Heart right ventricle (tissue), 16 donors: ENCODE data around the gene WDR91. TPM values are rescaled to one million over a fixed set of nuclear protein-coding genes. Genes with fewer than 3 reads are reported as not detected.

ENCODE experiments used
- ATAC-seq, 8 donors: fragments of 200-7000 bp; cut with Tn5 transposase; one replicate each; pipeline ENCODE4 v1.9.1; 2020; ENCODE audit warnings: mild to moderate bottlenecking in 8 of 8, moderate library complexity in 8 of 8, moderate number of reproducible peaks in 1 of 8
- DNase-seq, 2 donors: peaks; one replicate each; pipeline ENCODE4 v3.0.0-alpha.2; 2020
- H3K27ac ChIP-seq, 10 donors: fragments of 200-600 bp; sonication (generic) in 2 of 10; one replicate each; pipeline versions ENCODE4 v1.5.0 to v1.8.0; 2020 to 2022; ENCODE audit warnings: mild to moderate bottlenecking in 3 of 10
- H3K27me3 ChIP-seq, 7 donors: fragments of 200-600 bp; one replicate each; pipeline ENCODE4 v1.8.0; 2021 to 2022; ENCODE audit warnings: mild to moderate bottlenecking in 2 of 7
- H3K36me3 ChIP-seq, 9 donors: fragments of 200-600 bp; sonication (generic) in 1 of 9; one replicate each; pipeline versions ENCODE4 v1.5.0 to v1.8.0; 2020 to 2022; ENCODE audit warnings: mild to moderate bottlenecking in 2 of 9
- H3K4me1 ChIP-seq, 9 donors: fragments of 200-600 bp; sonication (generic) in 1 of 9; one replicate each; pipeline versions ENCODE4 v1.5.0 to v1.8.0; 2020 to 2022; ENCODE audit warnings: mild to moderate bottlenecking in 4 of 9
- H3K4me3 ChIP-seq, 10 donors: fragments of 200-600 bp; sonication (generic) in 2 of 10; one replicate each; pipeline versions ENCODE4 v1.5.0 to v1.8.0; 2020 to 2022; ENCODE audit warnings: mild to moderate bottlenecking in 7 of 10, moderate library complexity in 2 of 10
- H3K9me3 ChIP-seq, 11 donors: fragments of 200-600 bp in 10 of 11; sonication (generic) in 2 of 11; one replicate each; pipeline versions ENCODE4 v1.5.0 to v1.8.0; 2013 to 2022; ENCODE audit warnings: mild to moderate bottlenecking in 2 of 11, control low read depth in 1 of 11, moderate library complexity in 1 of 11
- CTCF ChIP-seq, 9 donors: fragments of 200-600 bp; sonication (generic) in 2 of 9; IDR thresholded peaks; one replicate each; pipeline versions ENCODE4 v1.5.0 to v1.8.0; 2021 to 2022; ENCODE audit warnings: antibody characterized with exemption in 9 of 9, mild to moderate bottlenecking in 5 of 9, moderate library complexity in 1 of 9
- WGBS, 2 donors: extraction: QIAGEN DNeasy Blood & Tissue Kit; methylation state at CpG; one replicate each; pipeline ENCODE4 v1.1.7; 2013; ENCODE audit warnings: inconsistent platforms in 1 of 2; 5-methylcytosine and 5-hydroxymethylcytosine counted together
- intact Hi-C, 10 donors: fragments of 100-400 bp; cut with DNase I; formaldehyde crosslinking; loops; one replicate each; pipeline versions ENCODE4 v1.11.1 to v1.14.2; 2022
- polyA plus RNA-seq, 2 donors: library from polyadenylated mRNA; stranded (reverse); fragments of 200-250 nt; gene quantifications; one replicate each; pipeline ENCODE4 v1.2.3, GENCODE V29; 2013
- total RNA-seq, 10 donors: library from RNA; stranded (reverse); fragmentation: NEBNext Ultra II Directional in 3 of 10; extraction: Animal tissue kit (Norgen Biotek cat#: 25700) in 3 of 10; gene quantifications; one replicate each; pipeline versions ENCODE4 v1.2.1 to v1.2.4, GENCODE V29; 2021 to 2023
- donor health status: Arrhythmogenic right ventricular cardiomyopathy.
- donor health status: ischemic (EF 13 %, LVEDD 7.1; RV severe dilation, severe dysfunction).
- donor health status: healthy with polysubstance abuse.
- donor health status: DM: no; HTN: yes; CAD: no.
- donor health status: DM: no; HTN: no; CAD: no.
- donor health status: ischemic (EF 25% LVEDD 6.9; RV normal size, moderate dysfunction).
- donor health status: ischemic (EF 25% LVEDD 5.7; RV mildly dilated, moderate dysfunction).
- donor health status: healthy.
- donor health status: DM: yes; HTN: yes; CAD: no.
- donor health status: Ischemic cardiomyopathy.
- donor health status: ischemic (EF 35%, LVEDD 5.7; RV mildly dilated, moderate dysfunction).
- donor health status: nonischemic (EF 11% LVEDD 7.7; RV severe dilation, severe dysfunction).
- donor health status: DM: yes; HTN: yes; CAD: no.
- donor health status: PGD.
- donor health status: ischemic (EF 29% LVEDD 5.4; RV normal size, mild dysfunction).
- donor health status: nonischemic (EF 23%, LVEDD 6.1; RV moderate dilation, normal function).

Gene WDR91
- total and polyA plus RNA-seq, 12 donors: 3.0 to 10.4 (median 5.9) TPM

- Histone ChIP-seq H3K27me3 (no peaks in the 10 kb centered on the region), H3K27ac (no peak overlapping the region), H3K9me3 (peaks cover 0 to 36% (median 19%) of the 10 kb centered on the region in 11 donors), H3K36me3 (peaks cover 0 to 99% (median 61%) of the 10 kb centered on the region in 9 donors), H3K4me3 (no peak overlapping the region), H3K4me1 (peaks cover 0 to 14% (median 0%) of the 10 kb centered on the region in 9 donors)
- 84 to 87% methylated on average over 7 of the region's 7 CpGs for WGBS, 2 donors
- intact Hi-C loops: loop anchor here in 1 of 10 donors (10.0 kb wide), 1 partner anchor 191 kb away; no protein-coding TSS in a partner anchor
- no peak for TF ChIP-seq CTCF (IDR thresholded peaks at IDR 0.05)
- DNase-seq (no peak), ATAC-seq (no peak)
These were observed 25.7 kb downstream of the WDR91 start for GRCh38 chr7:135185471-135186260.

GRCh38 chr7:135184254-135184841, 27.0 kb downstream of the WDR91 start:
- 92 to 96% methylated on average over 5 of the region's 5 CpGs for WGBS, 2 donors
- Histone ChIP-seq H3K9me3 (peaks cover 0 to 49% (median 26%) of the 10 kb centered on the region in 11 donors), H3K36me3 (peaks cover 0 to 98% (median 61%) of the 10 kb centered on the region in 9 donors), H3K27me3 (no peaks in the 10 kb centered on the region), H3K27ac (no peak overlapping the region), H3K4me3 (no peak overlapping the region), H3K4me1 (peaks cover 0 to 5% (median 0%) of the 10 kb centered on the region in 9 donors)
- DNase-seq: no peak
- TF ChIP-seq CTCF (IDR thresholded peaks at IDR 0.05): no peak
- ATAC-seq: no peak
- intact Hi-C loops: loop anchor here in 1 of 10 donors (10.0 kb wide), 1 partner anchor 190 kb away; no protein-coding TSS in a partner anchor

GRCh38 chr7:135183478-135183877, 27.8 kb downstream of the WDR91 start:
- 96 to 98% methylated on average over 7 of the region's 7 CpGs for WGBS, 2 donors
- peaks cover 0 to 93% (median 53%) of the 10 kb centered on the region in 9 donors for H3K36me3 ChIP-seq
- ATAC-seq (no peak), DNase-seq (no peak)
- no peak for TF ChIP-seq CTCF (IDR thresholded peaks at IDR 0.05)
- intact Hi-C loops: loop anchor here in 1 of 10 donors (10.0 kb wide), 1 partner anchor 189 kb away; no protein-coding TSS in a partner anchor
- no peak overlapping the region for H3K4me3 ChIP-seq
- no peak overlapping the region for H3K27ac ChIP-seq
- H3K4me1 ChIP-seq: no peaks in the 10 kb centered on the region
- no peaks in the 10 kb centered on the region for H3K27me3 ChIP-seq
- peaks cover 0 to 54% (median 26%) of the 10 kb centered on the region in 11 donors for H3K9me3 ChIP-seq

- Histone ChIP-seq H3K4me3 (no peak overlapping the region), H3K4me1 (no peaks in the 10 kb centered on the region), H3K36me3 (peaks cover 0 to 80% (median 43%) of the 10 kb centered on the region in 9 donors), H3K9me3 (peaks cover 0 to 54% (median 26%) of the 10 kb centered on the region in 11 donors), H3K27ac (no peak overlapping the region), H3K27me3 (no peaks in the 10 kb centered on the region)
- intact Hi-C loops: loop anchor here in 1 of 10 donors (10.0 kb wide), 1 partner anchor 187 kb away; no protein-coding TSS in a partner anchor
- TF ChIP-seq CTCF (IDR thresholded peaks at IDR 0.05): no peak
- WGBS, 2 donors: 97 to 98% methylated on average over 31 of the region's 31 CpGs
- ATAC-seq: no peak
- DNase-seq: no peak
These were observed 29.2 kb downstream of the WDR91 start for GRCh38 chr7:135181929-135182678.
